ENCODE data around the gene RBMS3. TPM values are rescaled to one million over a fixed set of nuclear protein-coding genes. Genes with fewer than 3 reads are reported as not detected.

Gene RBMS3
- total RNA-seq, 1 experiment from 2014 or later, result 5.9 TPM

- no peaks in the 10 kb centered on the region for H3K9me3 ChIP-seq (ENCODE audit: low read depth, low read length, poor library complexity, severe bottlenecking)
- no peak overlapping the region for H3K27ac ChIP-seq (ENCODE audit: low read depth, low read length, poor library complexity, severe bottlenecking)
- H3K4me1 ChIP-seq (ENCODE audit: insufficient read depth, low read length, poor library complexity, severe bottlenecking), result no peaks in the 10 kb centered on the region
- CTCF ChIA-PET, result no interaction called here
- no peaks in the 10 kb centered on the region for H3K27me3 ChIP-seq (replicated peaks; ENCODE audit: insufficient read depth, low read depth, low read length, poor library complexity)
- no TSS peak for BruUV-seq (replicated peaks)
- POLR2A ChIA-PET (ENCODE audit: low non-redundant PET), result no interaction called here
- no peak overlapping the region for H3K4me3 ChIP-seq (ENCODE audit: low read depth, low read length, poor library complexity, severe bottlenecking)
- intact Hi-C loops (cut with micrococcal nuclease; ENCODE audit: unreplicated experiment), result no loop called here
- TF ChIP-seq, protein P1, sequence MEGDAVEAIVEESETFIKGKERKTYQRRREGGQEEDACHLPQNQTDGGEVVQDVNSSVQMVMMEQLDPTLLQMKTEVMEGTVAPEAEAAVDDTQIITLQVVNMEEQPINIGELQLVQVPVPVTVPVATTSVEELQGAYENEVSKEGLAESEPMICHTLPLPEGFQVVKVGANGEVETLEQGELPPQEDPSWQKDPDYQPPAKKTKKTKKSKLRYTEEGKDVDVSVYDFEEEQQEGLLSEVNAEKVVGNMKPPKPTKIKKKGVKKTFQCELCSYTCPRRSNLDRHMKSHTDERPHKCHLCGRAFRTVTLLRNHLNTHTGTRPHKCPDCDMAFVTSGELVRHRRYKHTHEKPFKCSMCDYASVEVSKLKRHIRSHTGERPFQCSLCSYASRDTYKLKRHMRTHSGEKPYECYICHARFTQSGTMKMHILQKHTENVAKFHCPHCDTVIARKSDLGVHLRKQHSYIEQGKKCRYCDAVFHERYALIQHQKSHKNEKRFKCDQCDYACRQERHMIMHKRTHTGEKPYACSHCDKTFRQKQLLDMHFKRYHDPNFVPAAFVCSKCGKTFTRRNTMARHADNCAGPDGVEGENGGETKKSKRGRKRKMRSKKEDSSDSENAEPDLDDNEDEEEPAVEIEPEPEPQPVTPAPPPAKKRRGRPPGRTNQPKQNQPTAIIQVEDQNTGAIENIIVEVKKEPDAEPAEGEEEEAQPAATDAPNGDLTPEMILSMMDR (conservative IDR thresholded peaks at IDR 0.05; ENCODE audit: low read depth, low read length), result no peak
- no peak for TF ChIP-seq EZH2 (IDR thresholded peaks at IDR 0.05; ENCODE audit: borderline replicate concordance, low read depth, low read length, poor library complexity, severe bottlenecking)
- H3K36me3 ChIP-seq (ENCODE audit: insufficient read depth, low read length, poor library complexity, severe bottlenecking), result no peaks in the 10 kb centered on the region
- no peak for DNase-seq (ENCODE audit: low spot score)
Observed at GRCh38 chr3:29486096-29486495, 205.2 kb downstream of the RBMS3 start.

DNA sequence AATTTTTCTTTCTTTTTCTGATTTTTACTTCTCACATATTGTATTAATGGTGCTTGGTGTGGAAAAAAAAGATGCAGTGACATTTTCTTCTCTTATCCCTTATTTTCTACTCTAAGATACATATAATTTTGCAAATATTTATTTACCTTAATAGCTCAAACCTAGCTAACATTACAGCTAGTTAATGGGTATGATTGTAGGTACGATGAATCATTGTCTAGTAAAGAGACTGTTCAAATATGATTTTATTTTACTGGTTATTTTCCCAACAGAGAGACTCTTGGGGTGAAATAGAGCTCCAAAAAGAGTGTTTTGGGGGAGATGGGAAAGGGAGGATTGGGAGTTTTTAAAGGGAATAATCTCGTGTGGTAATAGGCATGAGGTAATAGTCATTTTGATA lies 206.0 kb downstream of the RBMS3 start:
- no peak for DNase-seq (ENCODE audit: low spot score)
- H3K27me3 ChIP-seq (replicated peaks; ENCODE audit: insufficient read depth, low read depth, low read length, poor library complexity), result no peaks in the 10 kb centered on the region
- TF ChIP-seq, protein P1 (conservative IDR thresholded peaks at IDR 0.05; ENCODE audit: low read depth, low read length), result no peak
- TF ChIP-seq EZH2 (IDR thresholded peaks at IDR 0.05; ENCODE audit: borderline replicate concordance, low read depth, low read length, poor library complexity, severe bottlenecking), result no peak
- no peaks in the 10 kb centered on the region for H3K9me3 ChIP-seq (ENCODE audit: low read depth, low read length, poor library complexity, severe bottlenecking)
- H3K4me1 ChIP-seq (ENCODE audit: insufficient read depth, low read length, poor library complexity, severe bottlenecking), result no peaks in the 10 kb centered on the region
- H3K27ac ChIP-seq (ENCODE audit: low read depth, low read length, poor library complexity, severe bottlenecking), result no peak overlapping the region
- BruUV-seq (replicated peaks), result no TSS peak
- CTCF ChIA-PET, result no interaction called here
- H3K36me3 ChIP-seq (ENCODE audit: insufficient read depth, low read length, poor library complexity, severe bottlenecking), result no peaks in the 10 kb centered on the region
- intact Hi-C loops (cut with micrococcal nuclease; ENCODE audit: unreplicated experiment), result no loop called here
- H3K4me3 ChIP-seq (ENCODE audit: low read depth, low read length, poor library complexity, severe bottlenecking), result no peak overlapping the region
- POLR2A ChIA-PET (ENCODE audit: low non-redundant PET), result no interaction called here

DNA sequence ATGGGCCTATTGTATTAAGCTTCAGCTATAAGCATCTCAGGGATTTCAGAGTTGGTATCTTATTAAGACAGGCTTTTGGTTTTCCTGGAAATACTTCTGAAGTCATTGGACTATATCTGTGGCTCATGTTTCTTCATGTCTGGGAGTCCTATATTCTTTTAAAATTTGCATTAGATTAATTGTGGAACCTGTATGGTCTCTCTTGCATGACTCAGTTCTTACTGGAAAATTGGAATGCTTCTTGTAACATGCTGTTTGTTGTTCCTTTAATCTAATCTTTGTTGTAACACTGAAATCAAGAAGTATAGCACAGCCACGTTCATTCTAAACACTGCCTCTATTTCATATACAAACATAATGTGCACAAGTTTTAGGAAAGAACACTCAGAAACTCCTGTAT lies 208.1 kb downstream of the RBMS3 start:
- Histone ChIP-seq H3K27me3 (replicated peaks; ENCODE audit: insufficient read depth, low read depth, low read length, poor library complexity) (no peaks in the 10 kb centered on the region), H3K4me1 (ENCODE audit: insufficient read depth, low read length, poor library complexity, severe bottlenecking) (no peaks in the 10 kb centered on the region), H3K27ac (ENCODE audit: low read depth, low read length, poor library complexity, severe bottlenecking) (no peak overlapping the region), H3K36me3 (ENCODE audit: insufficient read depth, low read length, poor library complexity, severe bottlenecking) (no peaks in the 10 kb centered on the region), H3K4me3 (ENCODE audit: low read depth, low read length, poor library complexity, severe bottlenecking) (no peak overlapping the region), H3K9me3 (ENCODE audit: low read depth, low read length, poor library complexity, severe bottlenecking) (no peaks in the 10 kb centered on the region)
- BruUV-seq (replicated peaks), result no TSS peak
- ChIA-PET CTCF (no interaction called here), POLR2A (ENCODE audit: low non-redundant PET) (no interaction called here)
- no peak for TF ChIP-seq EZH2 (IDR thresholded peaks at IDR 0.05; ENCODE audit: borderline replicate concordance, low read depth, low read length, poor library complexity, severe bottlenecking)
- TF ChIP-seq, protein P1 (conservative IDR thresholded peaks at IDR 0.05; ENCODE audit: low read depth, low read length), result no peak
- DNase-seq (ENCODE audit: low spot score), result no peak
- intact Hi-C loops (cut with micrococcal nuclease; ENCODE audit: unreplicated experiment), result no loop called here

Data from A673 (cell line).